K562 (cell line): ENCODE data around the gene MACROD2.

Source experiments
- CEBPG ChIP-seq, 3 experiments: fragments of 200-800 bp in 1 of 3; sonication (Bioruptor generic) in 1 of 3; sonication (generic) in 1 of 3; formaldehyde crosslinking in 1 of 3; IDR thresholded peaks in 2 of 3; conservative IDR thresholded peaks in 1 of 3; 2 replicates each; pipeline versions ENCODE4 v1.6.1 to v1.8.0; 2016 to 2022; ENCODE audit warnings: missing compliant biosample characterization in 2 of 3, missing genetic modification characterization in 2 of 3, mild to moderate bottlenecking in 1 of 3, missing genetic modification reagents in 1 of 3
- ETV5 ChIP-seq: sonication (generic); formaldehyde crosslinking; IDR thresholded peaks from 2 replicates; pipeline ENCODE4 v1.4.0; 2020; ENCODE audit warnings: low read depth, mild to moderate bottlenecking, missing genetic modification reagents
- JUNB ChIP-seq: fragments of 450-650 bp; formaldehyde crosslinking; conservative IDR thresholded peaks from 2 replicates; pipeline ENCODE4 v1.4.0; 2020; ENCODE audit warnings: mild to moderate bottlenecking
- POLR2AphosphoS5 ChIP-seq: IDR thresholded peaks from 2 replicates; pipeline ENCODE4 v1.6.1; 2011; ENCODE audit warnings: mild to moderate bottlenecking, low read depth, low read length, moderate library complexity; ENCODE audit not compliant: control insufficient read depth, insufficient read depth
- PYGO2 ChIP-seq: fragments of 450-650 bp; IDR thresholded peaks from 2 replicates; pipeline ENCODE4 v1.6.1; 2016; ENCODE audit warnings: mild to moderate bottlenecking, missing genetic modification characterization, moderate library complexity, missing compliant biosample characterization
- RAD21 ChIP-seq, 2 experiments: fragments of 250-450 bp in 1 of 2; fragments of 450-650 bp in 1 of 2; sonication (Bioruptor Pico) in 1 of 2; formaldehyde crosslinking in 1 of 2; IDR thresholded peaks in 1 of 2; conservative IDR thresholded peaks in 1 of 2; 2 replicates each; pipeline versions ENCODE4 v1.4.0 to v1.8.0; 2020 to 2022; ENCODE audit warnings: mild to moderate bottlenecking in 2 of 2, moderate library complexity in 1 of 2
- SMARCA4 ChIP-seq: fragments of 450-650 bp; IDR thresholded peaks from 2 replicates; pipeline ENCODE4 v1.6.1; 2016
- SPI1 ChIP-seq: IDR thresholded peaks from 2 replicates; pipeline ENCODE4 v1.6.1; 2011; ENCODE audit warnings: low read depth, low read length, control low read depth, borderline replicate concordance
- SRSF9 ChIP-seq: fragments of 200-400 bp; formaldehyde crosslinking; IDR thresholded peaks from 2 replicates; pipeline ENCODE4 v1.6.1; 2017; ENCODE audit warnings: low read depth, low read length, borderline replicate concordance
- TEAD1 ChIP-seq, 2 experiments: fragments of 450-650 bp in 1 of 2; sonication (generic) in 1 of 2; formaldehyde crosslinking; IDR thresholded peaks; 2 replicates each; pipeline versions ENCODE4 v1.4.0 to v1.8.0; 2020 to 2022; ENCODE audit warnings: mild to moderate bottlenecking in 2 of 2, missing genetic modification reagents in 1 of 2
- U2AF2 ChIP-seq: fragments of 200-400 bp; formaldehyde crosslinking; optimal IDR thresholded peaks from 2 replicates; pipeline ENCODE3; 2017; ENCODE audit warnings: low read depth, mild to moderate bottlenecking, low read length
- TF ChIP-seq, protein P1 (sequence below): sonication (generic); formaldehyde crosslinking; IDR thresholded peaks from 2 replicates; pipeline ENCODE4 v1.8.0; 2022; ENCODE audit warnings: mild to moderate bottlenecking, missing genetic modification reagents
- TF ChIP-seq, protein P2 (sequence below), 3 experiments: IDR thresholded peaks in 2 of 3; conservative IDR thresholded peaks in 1 of 3; 2 replicates each; pipeline ENCODE4 v1.5.1; 2011 to 2012; ENCODE audit warnings: low read length in 3 of 3, mild to moderate bottlenecking in 3 of 3, control low read depth in 2 of 3, improper control_type of control experiment in 1 of 3, inconsistent platforms in 1 of 3, low read depth in 1 of 3, mixed read lengths in 1 of 3, moderate library complexity in 1 of 3; ENCODE audit not compliant: insufficient read depth in 2 of 3
- TF ChIP-seq, protein P3 (sequence below): sonication (generic); formaldehyde crosslinking; IDR thresholded peaks from 2 replicates; pipeline ENCODE4 v1.8.0; 2022; ENCODE audit warnings: mild to moderate bottlenecking, missing genetic modification reagents

DNA sequence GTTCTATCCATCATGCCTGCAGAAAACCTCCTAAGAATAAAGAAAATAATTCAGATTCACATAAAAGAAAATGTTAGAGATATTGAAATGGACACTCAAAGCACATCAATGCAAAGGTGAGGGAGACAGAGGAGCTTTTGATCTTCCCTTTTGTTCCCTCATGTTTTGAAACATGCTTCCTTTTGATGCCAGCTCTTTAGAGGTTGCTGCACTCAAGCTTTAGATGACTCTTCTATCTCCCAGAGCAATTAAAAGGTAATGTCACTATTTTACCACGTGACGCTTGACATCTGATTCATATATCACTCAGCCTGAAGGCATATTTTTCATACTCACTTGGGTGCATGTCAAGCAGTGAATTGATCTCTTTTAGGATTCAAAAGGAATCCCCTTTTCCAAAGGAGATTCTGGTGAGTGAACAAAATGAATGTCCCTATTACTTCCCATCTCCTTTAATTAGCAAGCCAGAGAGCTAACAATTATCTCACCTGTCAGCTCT, 1551.3 kb downstream of the MACROD2 start:
- TF ChIP-seq JUNB (no peak), SPI1 (no peak), SRSF9 (no peak), U2AF2 (no peak), CEBPG (CRISPR knock-in tag; IDR thresholded peaks at IDR 0.05) (no peak), CEBPG (tag; conservative IDR thresholded peaks at IDR 0.05 in 1 of 2, IDR thresholded peaks at IDR 0.05 in 1 of 2) (no peak), PYGO2 (no peak), POLR2AphosphoS5 (no peak), RAD21 (CRISPR knock-in tag; conservative IDR thresholded peaks at IDR 0.05 in 1 of 2, IDR thresholded peaks at IDR 0.05 in 1 of 2) (no peak), TEAD1 (CRISPR knock-in tag; IDR thresholded peaks at IDR 0.05) (no peak), ETV5 (CRISPR knock-in tag) (no peak), SMARCA4 (no peak)
- TF ChIP-seq, protein P1, sequence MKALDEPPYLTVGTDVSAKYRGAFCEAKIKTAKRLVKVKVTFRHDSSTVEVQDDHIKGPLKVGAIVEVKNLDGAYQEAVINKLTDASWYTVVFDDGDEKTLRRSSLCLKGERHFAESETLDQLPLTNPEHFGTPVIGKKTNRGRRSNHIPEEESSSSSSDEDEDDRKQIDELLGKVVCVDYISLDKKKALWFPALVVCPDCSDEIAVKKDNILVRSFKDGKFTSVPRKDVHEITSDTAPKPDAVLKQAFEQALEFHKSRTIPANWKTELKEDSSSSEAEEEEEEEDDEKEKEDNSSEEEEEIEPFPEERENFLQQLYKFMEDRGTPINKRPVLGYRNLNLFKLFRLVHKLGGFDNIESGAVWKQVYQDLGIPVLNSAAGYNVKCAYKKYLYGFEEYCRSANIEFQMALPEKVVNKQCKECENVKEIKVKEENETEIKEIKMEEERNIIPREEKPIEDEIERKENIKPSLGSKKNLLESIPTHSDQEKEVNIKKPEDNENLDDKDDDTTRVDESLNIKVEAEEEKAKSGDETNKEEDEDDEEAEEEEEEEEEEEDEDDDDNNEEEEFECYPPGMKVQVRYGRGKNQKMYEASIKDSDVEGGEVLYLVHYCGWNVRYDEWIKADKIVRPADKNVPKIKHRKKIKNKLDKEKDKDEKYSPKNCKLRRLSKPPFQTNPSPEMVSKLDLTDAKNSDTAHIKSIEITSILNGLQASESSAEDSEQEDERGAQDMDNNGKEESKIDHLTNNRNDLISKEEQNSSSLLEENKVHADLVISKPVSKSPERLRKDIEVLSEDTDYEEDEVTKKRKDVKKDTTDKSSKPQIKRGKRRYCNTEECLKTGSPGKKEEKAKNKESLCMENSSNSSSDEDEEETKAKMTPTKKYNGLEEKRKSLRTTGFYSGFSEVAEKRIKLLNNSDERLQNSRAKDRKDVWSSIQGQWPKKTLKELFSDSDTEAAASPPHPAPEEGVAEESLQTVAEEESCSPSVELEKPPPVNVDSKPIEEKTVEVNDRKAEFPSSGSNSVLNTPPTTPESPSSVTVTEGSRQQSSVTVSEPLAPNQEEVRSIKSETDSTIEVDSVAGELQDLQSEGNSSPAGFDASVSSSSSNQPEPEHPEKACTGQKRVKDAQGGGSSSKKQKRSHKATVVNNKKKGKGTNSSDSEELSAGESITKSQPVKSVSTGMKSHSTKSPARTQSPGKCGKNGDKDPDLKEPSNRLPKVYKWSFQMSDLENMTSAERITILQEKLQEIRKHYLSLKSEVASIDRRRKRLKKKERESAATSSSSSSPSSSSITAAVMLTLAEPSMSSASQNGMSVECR (CRISPR knock-in tag): no peak
- TF ChIP-seq, protein P2, sequence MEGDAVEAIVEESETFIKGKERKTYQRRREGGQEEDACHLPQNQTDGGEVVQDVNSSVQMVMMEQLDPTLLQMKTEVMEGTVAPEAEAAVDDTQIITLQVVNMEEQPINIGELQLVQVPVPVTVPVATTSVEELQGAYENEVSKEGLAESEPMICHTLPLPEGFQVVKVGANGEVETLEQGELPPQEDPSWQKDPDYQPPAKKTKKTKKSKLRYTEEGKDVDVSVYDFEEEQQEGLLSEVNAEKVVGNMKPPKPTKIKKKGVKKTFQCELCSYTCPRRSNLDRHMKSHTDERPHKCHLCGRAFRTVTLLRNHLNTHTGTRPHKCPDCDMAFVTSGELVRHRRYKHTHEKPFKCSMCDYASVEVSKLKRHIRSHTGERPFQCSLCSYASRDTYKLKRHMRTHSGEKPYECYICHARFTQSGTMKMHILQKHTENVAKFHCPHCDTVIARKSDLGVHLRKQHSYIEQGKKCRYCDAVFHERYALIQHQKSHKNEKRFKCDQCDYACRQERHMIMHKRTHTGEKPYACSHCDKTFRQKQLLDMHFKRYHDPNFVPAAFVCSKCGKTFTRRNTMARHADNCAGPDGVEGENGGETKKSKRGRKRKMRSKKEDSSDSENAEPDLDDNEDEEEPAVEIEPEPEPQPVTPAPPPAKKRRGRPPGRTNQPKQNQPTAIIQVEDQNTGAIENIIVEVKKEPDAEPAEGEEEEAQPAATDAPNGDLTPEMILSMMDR (IDR thresholded peaks at IDR 0.05 in 2 of 3, conservative IDR thresholded peaks at IDR 0.05 in 1 of 3; ENCODE audit: insufficient read depth in 2 of 3, low read depth in 1 of 3, low read length in 3 of 3): no peak
- TF ChIP-seq, protein P3, sequence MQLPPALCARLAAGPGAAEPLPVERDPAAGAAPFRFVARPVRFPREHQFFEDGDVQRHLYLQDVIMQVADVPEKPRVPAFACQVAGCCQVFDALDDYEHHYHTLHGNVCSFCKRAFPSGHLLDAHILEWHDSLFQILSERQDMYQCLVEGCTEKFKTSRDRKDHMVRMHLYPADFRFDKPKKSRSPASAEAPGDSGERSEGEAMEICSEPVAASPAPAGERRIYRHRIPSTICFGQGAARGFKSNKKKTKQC: no peak
